Cortex of kidney (tissue), 1 donor: ENCODE data around the gene MBD5.

ENCODE experiments used
- DNase-seq: peaks from one replicate; lab custom pipeline; 2025; lab: John Stamatoyannopoulos, UW

The MBD5 gene

GRCh38 chr2:148221926-148222325 is 201.0 kb downstream of the MBD5 start:
- DNase-seq = no peak

- DNase-seq = no peak
These were observed 211.0 kb downstream of the MBD5 start for GRCh38 chr2:148231858-148232257.

- no peak for DNase-seq
These were observed 213.3 kb downstream of the MBD5 start for GRCh38 chr2:148234143-148234542.

GRCh38 chr2:148237911-148238310 is 217.0 kb downstream of the MBD5 start:
- no peak for DNase-seq

- no peak for DNase-seq
These were observed 217.7 kb downstream of the MBD5 start for GRCh38 chr2:148238561-148238960.

DNA sequence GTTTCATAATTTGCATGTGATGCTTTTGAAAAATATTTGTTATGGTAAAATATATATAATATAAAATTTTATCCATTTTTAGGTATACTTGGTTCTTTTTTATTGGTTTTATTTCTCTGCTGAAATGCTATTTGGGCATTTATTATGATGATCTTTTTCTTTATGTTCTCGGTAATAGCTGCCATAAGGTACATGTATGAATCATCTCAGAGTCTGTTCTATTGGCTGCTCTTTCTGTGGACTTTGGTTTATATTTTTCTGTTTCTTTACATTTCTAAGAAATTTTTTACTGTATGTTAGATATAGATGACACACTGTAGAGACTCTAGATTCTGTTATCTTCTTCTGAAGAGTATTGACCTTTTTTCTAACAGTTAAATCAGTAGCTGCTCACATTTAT is 219.9 kb downstream of the MBD5 start:
- no peak for DNase-seq

GRCh38 chr2:148244593-148245292 is 223.9 kb downstream of the MBD5 start:
- DNase-seq = no peak

DNA sequence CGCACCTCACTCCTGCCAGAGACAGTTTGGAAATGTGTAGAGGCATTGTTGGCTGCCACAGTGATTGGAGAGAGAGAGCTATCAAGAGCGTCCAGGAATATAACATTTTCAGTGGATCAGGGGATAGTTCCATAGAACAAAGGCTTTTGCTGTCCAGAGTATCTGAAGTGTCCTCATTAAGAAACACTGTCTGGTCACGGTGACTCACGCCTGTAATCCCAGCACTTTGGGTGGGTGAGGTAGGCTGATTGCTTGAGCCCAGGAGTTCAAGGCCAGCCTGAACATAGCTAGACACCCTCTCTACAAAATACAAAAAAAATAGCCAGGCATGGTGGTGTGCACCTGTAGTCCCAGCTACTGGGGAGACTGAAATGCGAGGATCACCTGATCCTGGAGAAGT is 231.1 kb downstream of the MBD5 start:
- DNase-seq = no peak

DNA sequence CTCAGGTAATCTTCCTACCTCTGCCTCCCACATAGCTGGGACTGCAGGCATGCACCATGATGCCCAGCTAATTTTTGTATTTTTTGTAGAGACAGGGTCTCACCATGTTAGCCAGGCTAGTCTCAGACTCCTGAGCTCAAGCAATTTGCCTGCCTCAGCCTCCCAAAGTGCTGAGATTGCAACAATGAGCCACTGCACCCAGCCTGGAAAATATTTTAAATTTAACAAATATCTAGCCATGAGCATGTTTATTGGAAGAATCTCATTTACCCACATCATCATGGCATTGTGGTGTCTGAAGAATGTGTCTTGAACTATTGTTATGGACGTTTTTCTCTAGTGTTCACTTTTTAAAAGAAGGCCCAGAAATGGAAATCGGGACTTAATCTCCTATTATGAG is 231.8 kb downstream of the MBD5 start:
- DNase-seq = no peak

GRCh38 chr2:148253685-148254084 is 232.8 kb downstream of the MBD5 start:
- no peak for DNase-seq

DNA sequence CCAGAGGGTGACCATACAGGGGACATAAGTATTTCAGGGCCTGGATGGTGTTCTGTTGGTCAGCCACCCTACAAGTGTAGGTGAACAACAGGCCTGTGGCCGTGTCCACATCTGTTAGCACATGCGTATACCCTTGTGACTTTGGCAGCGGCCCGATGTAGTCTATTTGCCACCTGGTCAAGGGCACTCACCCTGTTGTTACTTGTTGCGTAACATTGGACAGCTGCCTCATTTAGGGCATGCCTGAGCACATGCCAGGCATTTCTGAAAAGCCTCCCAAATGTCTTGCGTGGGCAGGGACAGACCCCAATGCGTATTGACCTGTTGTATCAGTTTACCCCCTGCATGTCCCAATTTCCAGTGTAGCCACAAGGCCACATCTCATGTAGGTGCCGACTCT is 235.0 kb downstream of the MBD5 start:
- no peak for DNase-seq

DNA sequence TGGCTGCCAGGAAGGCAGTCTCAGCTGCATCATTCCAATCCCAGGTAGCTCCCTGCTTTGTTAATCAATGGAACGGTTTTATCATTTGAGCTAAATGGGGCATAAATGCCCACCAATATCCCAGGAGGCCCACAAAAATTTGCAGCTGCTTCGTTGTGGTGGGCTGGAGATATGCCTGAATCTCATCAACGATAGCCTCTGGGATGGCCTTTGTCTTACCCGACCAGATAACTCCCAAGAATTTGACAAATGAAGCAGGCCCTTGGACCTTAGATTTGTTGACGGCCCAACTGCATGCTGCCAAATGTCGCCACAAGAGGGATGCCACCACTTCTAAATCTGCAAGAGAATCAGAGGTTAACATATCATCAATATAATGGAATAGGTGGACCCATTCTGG is 236.4 kb downstream of the MBD5 start:
- no peak for DNase-seq

DNA sequence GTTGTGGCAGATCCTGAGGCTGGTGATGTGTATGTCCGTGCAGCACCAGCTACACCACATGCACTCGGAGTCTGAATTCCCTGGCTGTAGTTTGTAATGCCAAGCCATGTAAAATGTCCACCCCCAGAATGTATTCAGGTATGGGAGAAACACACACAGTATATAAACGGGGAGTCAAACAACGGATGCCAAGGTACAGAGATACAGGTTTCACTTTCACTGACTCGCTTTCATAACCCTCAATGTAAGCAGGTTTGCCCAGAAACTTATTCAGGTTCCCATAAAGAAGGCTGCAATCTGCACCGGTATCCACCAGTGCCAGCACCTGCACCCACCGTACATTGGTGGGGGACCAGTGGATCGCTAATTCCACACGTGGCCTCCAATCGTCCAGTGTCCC is 237.2 kb downstream of the MBD5 start:
- DNase-seq = no peak

- no peak for DNase-seq
These were observed 238.8 kb downstream of the MBD5 start for GRCh38 chr2:148259674-148260073.

DNA sequence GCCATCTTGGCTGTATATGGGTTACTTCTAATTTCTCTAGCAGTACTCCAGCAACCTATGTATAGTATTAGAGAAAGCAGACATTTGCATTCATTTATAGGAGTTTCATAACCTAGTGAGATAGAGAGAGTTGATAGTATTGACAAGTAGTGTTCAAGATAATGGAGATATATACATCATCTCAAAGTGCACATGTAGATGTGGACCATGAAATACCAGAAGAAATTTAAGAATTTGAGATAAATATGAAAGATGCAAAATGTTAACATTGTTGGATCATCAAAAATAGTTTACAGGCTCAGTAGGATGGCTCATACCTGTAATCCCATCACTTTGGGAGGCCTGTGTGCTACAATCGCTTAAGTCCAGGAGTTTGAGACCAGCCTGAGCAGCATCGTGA is 243.0 kb downstream of the MBD5 start:
- no peak for DNase-seq

GRCh38 chr2:148273158-148273691 is 252.3 kb downstream of the MBD5 start:
- no peak for DNase-seq

GRCh38 chr2:148279216-148279615 is 258.3 kb downstream of the MBD5 start:
- no peak for DNase-seq

DNA sequence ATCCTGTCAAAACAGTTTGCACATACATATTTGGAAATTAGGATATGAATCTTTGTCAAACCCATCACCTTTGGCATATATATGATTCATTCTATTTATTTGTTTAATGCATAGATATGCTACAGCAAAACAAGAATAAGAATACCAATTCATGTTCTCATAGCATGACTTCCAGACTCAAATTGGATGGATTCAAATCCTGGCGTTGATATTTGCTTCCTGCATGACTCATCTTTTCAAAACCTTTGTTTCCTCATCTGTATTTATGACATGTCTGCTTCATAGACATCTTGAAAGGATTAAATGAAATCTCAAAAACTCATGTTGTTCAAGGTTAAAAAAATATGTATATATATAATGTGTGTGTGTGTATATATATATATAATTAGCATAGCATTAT is 261.3 kb downstream of the MBD5 start:
- no peak for DNase-seq

GRCh38 chr2:148292431-148292830 is 271.5 kb downstream of the MBD5 start:
- DNase-seq = no peak

GRCh38 chr2:148298196-148298595 is 277.3 kb downstream of the MBD5 start:
- no peak for DNase-seq

- DNase-seq = no peak
These were observed 278.7 kb downstream of the MBD5 start for GRCh38 chr2:148299616-148300015.

DNA sequence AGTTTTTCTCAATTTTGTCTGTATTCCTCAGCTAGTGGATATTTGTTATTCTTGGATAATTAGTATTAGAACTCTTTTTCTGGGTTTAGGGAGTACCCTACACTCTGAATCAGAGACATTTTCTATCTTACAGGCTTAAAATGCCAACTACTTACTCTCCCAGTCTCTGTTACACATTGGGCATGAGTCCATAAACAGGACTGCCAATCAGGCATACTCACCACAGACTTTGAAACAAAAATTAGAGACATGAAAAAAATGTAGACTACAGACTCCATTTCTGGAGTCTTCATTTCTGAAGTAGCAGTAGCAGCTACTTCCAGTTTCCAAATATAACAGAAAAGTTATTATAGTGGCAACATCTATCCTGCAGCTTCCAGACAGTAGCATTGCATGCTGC is 279.7 kb downstream of the MBD5 start:
- no peak for DNase-seq

DNA sequence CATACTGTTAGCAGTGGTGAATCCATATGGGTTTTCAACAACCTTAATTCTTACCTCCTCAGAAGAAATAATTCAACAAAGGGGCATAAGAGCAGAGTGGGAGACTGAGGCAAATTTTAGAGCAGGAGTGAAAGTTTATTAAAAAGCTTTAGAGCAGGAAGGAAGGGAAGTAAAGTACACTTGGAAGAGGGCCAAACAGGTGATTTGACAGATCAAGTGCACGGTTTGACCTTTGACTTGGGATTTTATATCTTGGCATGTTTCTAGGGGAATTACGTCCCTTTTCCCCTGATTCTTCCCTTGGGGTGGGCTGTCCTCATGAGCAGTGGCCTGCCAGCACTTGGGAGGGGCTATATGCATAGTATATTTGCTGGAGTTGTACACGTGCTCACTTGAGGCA is 280.5 kb downstream of the MBD5 start:
- no peak for DNase-seq

DNA sequence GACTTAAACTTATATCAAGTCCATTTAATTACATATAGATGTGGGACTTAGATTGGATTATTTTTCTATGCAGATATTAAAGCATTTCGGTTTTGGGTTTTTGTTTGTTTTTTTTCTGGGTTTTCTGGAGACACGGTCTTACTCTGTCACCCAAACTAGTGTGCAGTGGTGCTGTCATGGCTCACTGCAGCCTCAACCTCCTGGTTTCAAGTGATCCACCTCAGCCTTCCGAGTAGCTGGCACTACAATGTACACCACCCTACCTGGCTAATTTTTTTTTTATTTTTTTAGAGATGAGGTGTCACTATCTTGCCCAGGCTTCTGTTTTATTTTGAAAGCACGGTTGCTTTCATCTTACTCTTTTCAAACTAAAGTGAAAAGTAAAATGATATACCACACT is 281.6 kb downstream of the MBD5 start:
- no peak for DNase-seq
